Spleen (tissue), 11 donors: Measurements from ENCODE around the gene PDLIM5. TPM values are rescaled to one million over a fixed set of nuclear protein-coding genes. Genes with fewer than 3 reads are reported as not detected.

ENCODE experiments used
- DNase-seq: peaks from one replicate; pipeline ENCODE4 v3.0.0-alpha.2; 2020
- H3K27ac ChIP-seq, 8 donors: fragments of 200-600 bp; sonication (generic) in 7 of 8; 1 replicate in 4 of 8; 2 replicates in 4 of 8; pipeline versions ENCODE4 v1.5.0 to v1.8.0; 2016 to 2021; ENCODE audit warnings: inconsistent platforms in 4 of 8, mild to moderate bottlenecking in 4 of 8, moderate library complexity in 1 of 8
- H3K27me3 ChIP-seq, 7 donors: fragments of 200-600 bp; sonication (generic) in 6 of 7; replicated peaks in 1 of 7; 1 replicate in 4 of 7; 2 replicates in 3 of 7; pipeline versions ENCODE4 v1.5.0 to v1.8.0; 2016 to 2021; ENCODE audit warnings: inconsistent platforms in 3 of 7, mild to moderate bottlenecking in 1 of 7
- H3K36me3 ChIP-seq, 6 donors: fragments of 200-600 bp; sonication (generic) in 5 of 6; 1 replicate in 4 of 6; 2 replicates in 2 of 6; pipeline versions ENCODE4 v1.5.0 to v1.8.0; 2016 to 2021; ENCODE audit warnings: inconsistent platforms in 2 of 6
- H3K4me1 ChIP-seq, 6 donors: fragments of 200-600 bp; sonication (generic) in 5 of 6; 1 replicate in 3 of 6; 2 replicates in 3 of 6; pipeline versions ENCODE4 v1.5.0 to v1.8.0; 2016 to 2021; ENCODE audit warnings: inconsistent platforms in 3 of 6
- H3K4me3 ChIP-seq, 8 donors: fragments of 200-600 bp; sonication (generic) in 7 of 8; 1 replicate in 4 of 8; 2 replicates in 4 of 8; pipeline versions ENCODE4 v1.5.0 to v1.8.0; 2016 to 2021; ENCODE audit warnings: inconsistent platforms in 4 of 8, mild to moderate bottlenecking in 4 of 8, moderate library complexity in 2 of 8
- H3K9me3 ChIP-seq, 8 donors: fragments of 200-600 bp; sonication (generic) in 7 of 8; 1 replicate in 4 of 8; 2 replicates in 4 of 8; pipeline versions ENCODE4 v1.5.0 to v1.8.0; 2016 to 2021; ENCODE audit warnings: inconsistent platforms in 4 of 8
- POLR2A ChIP-seq, 3 donors: fragments of 450-650 bp; IDR thresholded peaks; one replicate each; pipeline ENCODE4 v1.5.1; 2017; ENCODE audit warnings: antibody characterized with exemption in 3 of 3, mild to moderate bottlenecking in 1 of 3
- POLR2AphosphoS5 ChIP-seq, 3 donors: sonication (generic); formaldehyde crosslinking; IDR thresholded peaks; one replicate each; pipeline ENCODE4 v1.5.1; 2017; ENCODE audit warnings: antibody characterized with exemption in 3 of 3
- WGBS, 5 donors: extraction: QIAGEN DNeasy Blood & Tissue Kit in 3 of 5; methylation state at CpG; one replicate each; pipeline versions ENCODE4 v1.1.5 to v1.1.7; 2013 to 2018; 5-methylcytosine and 5-hydroxymethylcytosine counted together
- intact Hi-C: fragments of 100-400 bp; cut with DNase I; formaldehyde crosslinking; loops from one replicate; pipeline ENCODE4 v1.15.0; 2023; ENCODE audit warnings: low total_unique reads
- polyA plus RNA-seq, 3 donors: library from polyadenylated mRNA; stranded (reverse); fragments of 200-250 nt; gene quantifications; one replicate each; pipeline ENCODE4 v1.2.1, GENCODE V29; 2013
- total RNA-seq, 7 donors: library from RNA; depleted of rRNA in 3 of 7; stranded (reverse); fragments of >200 nt in 3 of 7; fragmentation: NEBNext Ultra II Directional in 4 of 7; extraction: Animal tissue kit (Norgen Biotek cat#: 25700) in 4 of 7; gene quantifications; one replicate each; pipeline versions ENCODE4 v1.1.0 to v1.2.1, GENCODE V29; 2016 to 2021
- TF ChIP-seq, protein P1 (sequence below), 11 experiments: fragments of 200-600 bp in 7 of 11; fragments of 450-650 bp in 4 of 11; sonication (generic) in 4 of 11; IDR thresholded peaks in 8 of 11; conservative IDR thresholded peaks in 3 of 11; 1 replicate in 7 of 11; 2 replicates in 4 of 11; pipeline versions ENCODE4 v1.4.0 to v1.8.0; 2016 to 2021; ENCODE audit warnings: antibody characterized with exemption in 11 of 11, inconsistent platforms in 4 of 11, mild to moderate bottlenecking in 1 of 11
- donor health status: healthy with polysubstance abuse.
- donor health status: DM: no; HTN: no; CAD: no; lungs with moderate emphysema.
- donor health status: DM: no; HTN: no; CAD: no.
- donor health status: Bipolar disorder and iron deficiency.
- donor health status: healthy.
- donor health status: DM: no; HTN: no; CAD: no.
- donor health status: DM: yes; HTN: yes; CAD: no.

Gene PDLIM5
- total and polyA plus RNA-seq, 10 donors: 9.4 to 182 (median 74.9) TPM

- TF ChIP-seq POLR2A (IDR thresholded peaks at IDR 0.05): no peak
- TF ChIP-seq, protein P1, sequence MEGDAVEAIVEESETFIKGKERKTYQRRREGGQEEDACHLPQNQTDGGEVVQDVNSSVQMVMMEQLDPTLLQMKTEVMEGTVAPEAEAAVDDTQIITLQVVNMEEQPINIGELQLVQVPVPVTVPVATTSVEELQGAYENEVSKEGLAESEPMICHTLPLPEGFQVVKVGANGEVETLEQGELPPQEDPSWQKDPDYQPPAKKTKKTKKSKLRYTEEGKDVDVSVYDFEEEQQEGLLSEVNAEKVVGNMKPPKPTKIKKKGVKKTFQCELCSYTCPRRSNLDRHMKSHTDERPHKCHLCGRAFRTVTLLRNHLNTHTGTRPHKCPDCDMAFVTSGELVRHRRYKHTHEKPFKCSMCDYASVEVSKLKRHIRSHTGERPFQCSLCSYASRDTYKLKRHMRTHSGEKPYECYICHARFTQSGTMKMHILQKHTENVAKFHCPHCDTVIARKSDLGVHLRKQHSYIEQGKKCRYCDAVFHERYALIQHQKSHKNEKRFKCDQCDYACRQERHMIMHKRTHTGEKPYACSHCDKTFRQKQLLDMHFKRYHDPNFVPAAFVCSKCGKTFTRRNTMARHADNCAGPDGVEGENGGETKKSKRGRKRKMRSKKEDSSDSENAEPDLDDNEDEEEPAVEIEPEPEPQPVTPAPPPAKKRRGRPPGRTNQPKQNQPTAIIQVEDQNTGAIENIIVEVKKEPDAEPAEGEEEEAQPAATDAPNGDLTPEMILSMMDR (IDR thresholded peaks at IDR 0.05 in 8 of 11, conservative IDR thresholded peaks at IDR 0.05 in 3 of 11): no peak
- no peak for TF ChIP-seq POLR2AphosphoS5 (IDR thresholded peaks at IDR 0.05)
- Histone ChIP-seq H3K4me1 (no peaks in the 10 kb centered on the region), H3K36me3 (no peaks in the 10 kb centered on the region), H3K27ac (no peak overlapping the region), H3K4me3 (no peak overlapping the region), H3K27me3 (no peaks in the 10 kb centered on the region), H3K9me3 (peaks cover 0 to 7% (median 3%) of the 10 kb centered on the region in 8 donors)
- WGBS, 5 donors: 77 to 91% (median 86%) methylated on average over 3 of the region's 3 CpGs
- DNase-seq: no peak
- intact Hi-C loops: no loop called here
Measured at GRCh38 chr4:94419956-94420355, 31.8 kb upstream of the PDLIM5 start.

DNA sequence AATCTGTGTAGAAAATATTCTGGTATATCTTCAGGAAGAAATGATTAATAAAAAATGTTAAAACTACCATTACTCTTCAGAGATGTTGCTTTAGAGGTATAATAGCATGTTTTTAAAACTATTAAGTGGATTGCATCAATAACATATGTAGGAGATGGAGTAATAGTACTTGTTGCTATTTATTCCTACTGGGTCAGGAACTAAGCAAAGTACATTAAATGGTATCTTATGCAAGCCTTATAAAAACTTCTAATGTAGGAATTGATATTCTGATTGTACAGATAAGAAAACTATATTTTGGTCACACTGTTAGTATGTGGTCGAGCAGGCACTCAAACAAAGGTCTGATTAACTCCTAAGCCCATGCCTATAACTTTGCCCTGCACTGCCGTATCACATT, 31.4 kb upstream of the PDLIM5 start:
- 72 to 91% (median 81%) methylated on average over 2 of the region's 2 CpGs for WGBS, 5 donors
- H3K4me1 ChIP-seq: no peaks in the 10 kb centered on the region
- H3K4me3 ChIP-seq: no peak overlapping the region
- no peaks in the 10 kb centered on the region for H3K27me3 ChIP-seq
- no peak for DNase-seq
- no peaks in the 10 kb centered on the region for H3K36me3 ChIP-seq
- H3K27ac ChIP-seq: no peak overlapping the region
- TF ChIP-seq POLR2AphosphoS5 (IDR thresholded peaks at IDR 0.05) (no peak), POLR2A (IDR thresholded peaks at IDR 0.05) (no peak)
- TF ChIP-seq, protein P1 (IDR thresholded peaks at IDR 0.05 in 8 of 11, conservative IDR thresholded peaks at IDR 0.05 in 3 of 11): no peak
- intact Hi-C loops: no loop called here
- H3K9me3 ChIP-seq: peaks cover 0 to 11% (median 7%) of the 10 kb centered on the region in 8 donors

DNA sequence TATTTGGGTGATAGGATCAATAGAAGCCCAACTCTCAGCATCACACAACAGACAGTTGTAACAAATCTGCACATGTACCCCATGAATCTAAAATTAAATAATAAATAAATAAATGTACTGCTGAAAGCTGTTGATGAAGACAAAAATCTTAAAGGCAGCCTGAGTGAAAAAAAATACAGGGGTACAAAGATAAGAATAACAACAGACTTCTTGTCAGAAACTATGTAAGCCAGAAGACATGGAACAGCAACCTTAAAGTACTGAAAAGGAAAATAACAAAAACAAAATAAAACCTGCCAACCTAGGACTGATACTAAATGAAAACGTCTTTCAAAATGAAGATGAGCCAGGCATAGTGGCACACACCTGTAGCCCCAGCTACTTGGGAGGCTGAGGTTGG, 25.0 kb upstream of the PDLIM5 start:
- DNase-seq: no peak
- Histone ChIP-seq H3K27me3 (no peaks in the 10 kb centered on the region), H3K4me3 (no peak overlapping the region), H3K4me1 (no peaks in the 10 kb centered on the region), H3K36me3 (no peaks in the 10 kb centered on the region), H3K9me3 (peaks cover 6 to 40% (median 31%) of the 10 kb centered on the region in 8 donors), H3K27ac (no peak overlapping the region)
- WGBS, 5 donors: 75 to 94% (median 84%) methylated on average over 1 of the region's 1 CpG
- intact Hi-C loops: no loop called here
- TF ChIP-seq POLR2AphosphoS5 (IDR thresholded peaks at IDR 0.05) (no peak), POLR2A (IDR thresholded peaks at IDR 0.05) (no peak)
- TF ChIP-seq, protein P1 (IDR thresholded peaks at IDR 0.05 in 8 of 11, conservative IDR thresholded peaks at IDR 0.05 in 3 of 11): no peak

DNA sequence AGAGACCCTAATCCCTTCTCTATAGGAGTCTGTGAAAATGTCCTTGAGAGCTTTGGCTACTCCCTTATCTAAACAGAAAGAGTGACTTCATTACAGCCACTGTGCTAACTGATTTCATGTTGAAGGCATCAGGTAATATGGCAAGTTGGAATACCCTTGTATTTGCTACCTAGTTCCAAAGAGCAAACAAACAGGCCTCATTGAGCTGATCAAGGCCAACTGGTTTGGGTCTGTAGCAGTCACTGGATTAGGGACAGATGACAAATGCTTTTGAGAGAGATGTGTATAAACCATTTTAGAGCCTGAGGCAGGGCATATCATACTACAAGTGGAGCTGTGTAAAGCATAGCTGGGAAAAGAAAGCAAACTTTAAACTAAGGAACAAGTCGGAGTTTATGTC, 22.9 kb upstream of the PDLIM5 start:
- Histone ChIP-seq H3K9me3 (peaks cover 6 to 40% (median 31%) of the 10 kb centered on the region in 8 donors), H3K4me3 (no peak overlapping the region), H3K27ac (no peak overlapping the region), H3K27me3 (no peaks in the 10 kb centered on the region), H3K4me1 (no peaks in the 10 kb centered on the region), H3K36me3 (no peaks in the 10 kb centered on the region)
- 87 to 93% (median 91%) methylated on average over 1 of the region's 1 CpG for WGBS, 5 donors
- intact Hi-C loops: no loop called here
- TF ChIP-seq POLR2AphosphoS5 (IDR thresholded peaks at IDR 0.05) (no peak), POLR2A (IDR thresholded peaks at IDR 0.05) (no peak)
- TF ChIP-seq, protein P1 (IDR thresholded peaks at IDR 0.05 in 8 of 11, conservative IDR thresholded peaks at IDR 0.05 in 3 of 11): no peak
- DNase-seq: no peak
